ENCODE data around the gene EMC1. TPM values are rescaled to one million over a fixed set of nuclear protein-coding genes. Genes with fewer than 3 reads are reported as not detected.

The EMC1 gene
- total RNA-seq, 1 experiment from 2014 or later: 60.0 TPM

GRCh38 chr1:19206947-19207346, 44.4 kb downstream of the EMC1 start:
- Histone ChIP-seq H3K4me1 (ENCODE audit: insufficient read depth, low read length) (no peaks in the 10 kb centered on the region; the same call in 1 of the 2 replicates), H3K4me2 (ENCODE audit: insufficient read depth, insufficient read length, low read length) (no peak overlapping the region), H4K91ac (ENCODE audit: insufficient read length, low read depth, low read length) (no peak overlapping the region), H3K23ac (ENCODE audit: insufficient read length, low read depth, low read length) (no peak overlapping the region), H3T11ph (ENCODE audit: low read length) (no peak overlapping the region), H3K79me1 (ENCODE audit: insufficient read depth, low read depth, low read length, poor library complexity, severe bottlenecking) (peaks cover 14% of the 10 kb centered on the region), H3K27ac (ENCODE audit: insufficient read length, low read depth, low read length) (no peak overlapping the region), H4K5ac (ENCODE audit: insufficient read length, low read depth, low read length) (no peak overlapping the region), H3K9ac (ENCODE audit: extremely low read depth, insufficient read length, low read length) (no peak overlapping the region), H3K23me2 (ENCODE audit: insufficient read length, low read depth, low read length, poor library complexity, severe bottlenecking) (peaks cover 11% of the 10 kb centered on the region), H3K18ac (ENCODE audit: insufficient read length, low read depth, low read length) (no peak overlapping the region), H2BK5ac (ENCODE audit: insufficient read length, low read length) (no peak overlapping the region), H2AFZ (ENCODE audit: low read length) (no peak overlapping the region), H3K56ac (ENCODE audit: insufficient read length, low read depth, low read length) (no peak overlapping the region), H3K9me3 (ENCODE audit: control insufficient read depth, low read depth, low read length) (no peaks in the 10 kb centered on the region), H2BK15ac (ENCODE audit: low read depth, low read length) (no peak overlapping the region), H3K27me3 (ENCODE audit: insufficient read depth, low read length) (no peaks in the 10 kb centered on the region), H2AK5ac (ENCODE audit: insufficient read length, low read length) (no peak overlapping the region), H2BK120ac (ENCODE audit: low read depth, low read length, poor library complexity, severe bottlenecking) (no peak overlapping the region), H3K14ac (ENCODE audit: insufficient read depth, low read length) (no peak overlapping the region), H2BK12ac (ENCODE audit: insufficient read length, low read depth, low read length) (no peak overlapping the region), H3K79me2 (ENCODE audit: insufficient read depth, low read length) (peaks cover 62% of the 10 kb centered on the region), H2BK20ac (ENCODE audit: low read depth, low read length, poor library complexity, severe bottlenecking) (no peak overlapping the region), H4K8ac (replicated peaks; ENCODE audit: insufficient read length, low read depth, low read length) (no peak overlapping the region), H3K4ac (ENCODE audit: low read depth, low read length) (no peak overlapping the region), H4K20me1 (ENCODE audit: control insufficient read depth, insufficient read depth, insufficient read length) (no peaks in the 10 kb centered on the region)
- WGBS (ENCODE audit: extremely low coverage, insufficient read length, low lambda C conversion rate): no CpG with 5 or more reads among the region's 3 CpGs
- peaks cover 21 to 27% of the 10 kb centered on the region in 2 experiments for H3K4me1 Mint-ChIP-seq
- no peak overlapping the region for H3K27ac Mint-ChIP-seq
- no peaks in the 10 kb centered on the region for H3K27me3 Mint-ChIP-seq (ENCODE audit: low read depth)
- DNase-seq: no peak
- no peak for TF ChIP-seq CTCF (conservative IDR thresholded peaks at IDR 0.05)
- H3K4me3 Mint-ChIP-seq: no peak overlapping the region
- no peaks in the 10 kb centered on the region for H3K9me3 Mint-ChIP-seq
- peaks cover 0 to 1% (median 0%) of the 10 kb centered on the region in 3 experiments; a peak in 1 of 7 replicates for H3K36me3 Mint-ChIP-seq (ENCODE audit: insufficient read depth in 1 of 3, low read depth in 3 of 3)

All from H9 (cell line).